GM23338 (cell line): ENCODE results near the gene L3MBTL4. TPM values are rescaled to one million over a fixed set of nuclear protein-coding genes. Genes with fewer than 3 reads are reported as not detected.

ENCODE experiments used
- ATAC-seq: fragments of 200-7000 bp; cut with Tn5 transposase; 3 replicates; pipeline ENCODE4 v1.9.1; 2020
- DNase-seq: peaks from one replicate; pipeline ENCODE4 v3.0.0-alpha.2; 2015; ENCODE audit warnings: low spot score
- H2AFZ ChIP-seq: fragments of 200-600 bp; sonication (generic); 2 replicates; pipeline ENCODE4 v1.8.0; 2016; ENCODE audit warnings: antibody characterized with exemption, mild to moderate bottlenecking, moderate library complexity
- H3F3A ChIP-seq: fragments of 200-600 bp; sonication (generic); replicated peaks from 2 replicates; pipeline ENCODE4 v1.8.0; 2017; ENCODE audit warnings: antibody characterized with exemption, mixed run types, low read depth
- H3K27ac ChIP-seq: fragments of 200-600 bp; sonication (generic); 2 replicates; pipeline ENCODE4 v1.6.1; 2016; ENCODE audit warnings: low read depth
- H3K27me3 ChIP-seq: fragments of 200-600 bp; sonication (generic); 2 replicates; pipeline ENCODE4 v1.8.0; 2016; ENCODE audit warnings: mild to moderate bottlenecking, mixed run types, moderate library complexity; ENCODE audit not compliant: insufficient read depth
- H3K36me3 ChIP-seq: fragments of 200-600 bp; sonication (generic); 2 replicates; pipeline ENCODE4 v1.8.0; 2016; ENCODE audit warnings: mild to moderate bottlenecking; ENCODE audit not compliant: insufficient read depth
- H3K4me1 ChIP-seq: fragments of 200-600 bp; sonication (generic); 2 replicates; pipeline ENCODE4 v1.8.0; 2016; ENCODE audit warnings: mild to moderate bottlenecking, moderate library complexity; ENCODE audit not compliant: insufficient read depth
- H3K4me2 ChIP-seq: fragments of 200-600 bp; sonication (generic); 2 replicates; pipeline ENCODE4 v1.7.1; 2017; ENCODE audit warnings: mixed run types
- H3K4me3 ChIP-seq: fragments of 200-600 bp; sonication (generic); 2 replicates; pipeline ENCODE4 v1.6.1; 2016; ENCODE audit warnings: mixed run types
- H3K79me2 ChIP-seq: fragments of 200-600 bp; sonication (generic); replicated peaks from 2 replicates; pipeline ENCODE4 v1.8.0; 2017; ENCODE audit warnings: mild to moderate bottlenecking; ENCODE audit not compliant: insufficient read depth
- H3K9me2 ChIP-seq: fragments of 200-600 bp; sonication (generic); 2 replicates; pipeline ENCODE4 v1.8.0; 2017; ENCODE audit not compliant: insufficient read depth
- H4K20me1 ChIP-seq: fragments of 200-600 bp; sonication (generic); replicated peaks from 2 replicates; pipeline ENCODE4 v1.8.0; 2017; ENCODE audit warnings: mild to moderate bottlenecking; ENCODE audit not compliant: insufficient read depth
- H3K27ac Mint-ChIP-seq: 2 replicates; pipeline ENCODE4 v1.8.0; 2020; ENCODE audit warnings: inconsistent platforms, mild to moderate bottlenecking, moderate library complexity, mixed read lengths
- H3K27me3 Mint-ChIP-seq: 3 replicates; pipeline ENCODE4 v1.8.0; 2022; ENCODE audit warnings: low read depth, mild to moderate bottlenecking, moderate library complexity, mixed read lengths, inconsistent platforms; ENCODE audit not compliant: insufficient read depth, poor library complexity
- H3K36me3 Mint-ChIP-seq: 3 replicates; pipeline ENCODE4 v1.8.0; 2021; ENCODE audit warnings: low read depth, mild to moderate bottlenecking, inconsistent platforms, moderate library complexity, mixed read lengths
- H3K4me1 Mint-ChIP-seq: 3 replicates; pipeline ENCODE4 v1.8.0; 2020; ENCODE audit warnings: mild to moderate bottlenecking, inconsistent platforms, mixed read lengths
- H3K4me3 Mint-ChIP-seq: 3 replicates; pipeline ENCODE4 v1.8.0; 2021; ENCODE audit warnings: moderate library complexity, mild to moderate bottlenecking, inconsistent platforms, mixed read lengths
- H3K9me3 Mint-ChIP-seq: 3 replicates; pipeline ENCODE4 v1.8.0; 2020; ENCODE audit warnings: moderate library complexity, mild to moderate bottlenecking, inconsistent platforms, mixed read lengths
- CREB1 ChIP-seq: fragments of 250-450 bp; sonication (Bioruptor Pico); IDR thresholded peaks from 2 replicates; pipeline ENCODE4 v1.5.0; 2020; ENCODE audit warnings: low read depth, mild to moderate bottlenecking, moderate library complexity
- EZH2 ChIP-seq: fragments of 200-600 bp; sonication (generic); IDR thresholded peaks from one replicate; pipeline ENCODE4 v1.8.0; 2017; ENCODE audit warnings: antibody characterized with exemption, mild to moderate bottlenecking, low read depth; ENCODE audit not compliant: unreplicated experiment
- EZH2phosphoT487 ChIP-seq: fragments of 200-600 bp; sonication (generic); IDR thresholded peaks from one replicate; pipeline ENCODE4 v1.8.1; 2018; ENCODE audit warnings: antibody characterized with exemption; ENCODE audit not compliant: unreplicated experiment
- NANOG ChIP-seq: IDR thresholded peaks from 2 replicates; pipeline ENCODE4 v1.6.1; 2016; ENCODE audit warnings: antibody characterized with exemption, borderline replicate concordance
- REST ChIP-seq: IDR thresholded peaks from one replicate; pipeline ENCODE4 v1.6.1; 2018; ENCODE audit warnings: antibody characterized with exemption; ENCODE audit not compliant: unreplicated experiment
- ZNF114 ChIP-seq: fragments of 250-450 bp; sonication (Bioruptor Pico); IDR thresholded peaks from 2 replicates; pipeline ENCODE4 v1.5.0; 2020; ENCODE audit warnings: mild to moderate bottlenecking, moderate library complexity
- polyA plus RNA-seq: library from polyadenylated mRNA; unstranded; fragments of >200 nt; fragmentation: Nextera tagmentation; extraction: Ambion mirVana; gene quantifications from 2 replicates; pipeline ENCODE4 v1.2.1, GENCODE V29; 2016
- total RNA-seq: library from RNA; depleted of rRNA; stranded (reverse); fragments of >200 nt; shearing (Covaris generic); gene quantifications from 2 replicates; pipeline ENCODE4 v1.2.3, GENCODE V29; 2014
- TF ChIP-seq, protein P1 (sequence below): IDR thresholded peaks from 2 replicates; pipeline ENCODE4 v1.6.1; 2016; ENCODE audit warnings: antibody characterized with exemption
- TF ChIP-seq, protein P2 (sequence below), 2 experiments: fragments of 200-600 bp in 1 of 2; sonication (generic) in 1 of 2; conservative IDR thresholded peaks; 2 replicates each; pipeline versions ENCODE4 v1.5.1 to v1.6.1; 2016 to 2017; ENCODE audit warnings: antibody characterized with exemption in 2 of 2, low read depth in 2 of 2, mild to moderate bottlenecking in 2 of 2, moderate library complexity in 1 of 2
- TF ChIP-seq, protein P3 (sequence below): fragments of 250-450 bp; sonication (Bioruptor Pico); IDR thresholded peaks from 2 replicates; pipeline ENCODE4 v1.5.0; 2020; ENCODE audit warnings: mild to moderate bottlenecking, moderate library complexity

The L3MBTL4 gene
- total and polyA plus RNA-seq, 2 experiments from 2014 or later: 0.48 to 2.8 TPM

- no peak for TF ChIP-seq REST
- TF ChIP-seq, protein P1, sequence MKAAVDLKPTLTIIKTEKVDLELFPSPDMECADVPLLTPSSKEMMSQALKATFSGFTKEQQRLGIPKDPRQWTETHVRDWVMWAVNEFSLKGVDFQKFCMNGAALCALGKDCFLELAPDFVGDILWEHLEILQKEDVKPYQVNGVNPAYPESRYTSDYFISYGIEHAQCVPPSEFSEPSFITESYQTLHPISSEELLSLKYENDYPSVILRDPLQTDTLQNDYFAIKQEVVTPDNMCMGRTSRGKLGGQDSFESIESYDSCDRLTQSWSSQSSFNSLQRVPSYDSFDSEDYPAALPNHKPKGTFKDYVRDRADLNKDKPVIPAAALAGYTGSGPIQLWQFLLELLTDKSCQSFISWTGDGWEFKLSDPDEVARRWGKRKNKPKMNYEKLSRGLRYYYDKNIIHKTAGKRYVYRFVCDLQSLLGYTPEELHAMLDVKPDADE: no peak
- no peak for TF ChIP-seq NANOG
- no peak for TF ChIP-seq CREB1 (CRISPR knock-in tag)
- TF ChIP-seq ZNF114 (CRISPR knock-in tag): no peak
- no peak for TF ChIP-seq EZH2
Observed at GRCh38 chr18:6079406-6079805, 335.3 kb downstream of the L3MBTL4 start (continued).

GRCh38 chr18:6078877-6079276 is 335.8 kb downstream of the L3MBTL4 start:
- no peaks in the 10 kb centered on the region; the same call in 1 of the 2 replicates for H3K9me2 ChIP-seq
- no peak overlapping the region for H3K4me2 ChIP-seq
- no peaks in the 10 kb centered on the region for H3F3A ChIP-seq
- H2AFZ ChIP-seq: no peak overlapping the region
- no peak for DNase-seq
- Mint-ChIP-seq H3K9me3 (no peaks in the 10 kb centered on the region), H3K36me3 (no peaks in the 10 kb centered on the region), H3K27ac (no peak overlapping the region), H3K4me3 (no peak overlapping the region), H3K27me3 (peaks cover 4% of the 10 kb centered on the region), H3K4me1 (no peaks in the 10 kb centered on the region)
- H4K20me1 ChIP-seq: peaks cover 3% of the 10 kb centered on the region; the same call in 1 of the 2 replicates
- H3K4me3 ChIP-seq: no peak overlapping the region
- no peak overlapping the region for H3K27ac ChIP-seq
- no peaks in the 10 kb centered on the region for H3K27me3 ChIP-seq
- H3K4me1 ChIP-seq: no peaks in the 10 kb centered on the region
- no peaks in the 10 kb centered on the region for H3K79me2 ChIP-seq
- no peaks in the 10 kb centered on the region for H3K36me3 ChIP-seq
- ATAC-seq: peak; percentile 54
- TF ChIP-seq, protein P1: no peak
- TF ChIP-seq, protein P2, sequence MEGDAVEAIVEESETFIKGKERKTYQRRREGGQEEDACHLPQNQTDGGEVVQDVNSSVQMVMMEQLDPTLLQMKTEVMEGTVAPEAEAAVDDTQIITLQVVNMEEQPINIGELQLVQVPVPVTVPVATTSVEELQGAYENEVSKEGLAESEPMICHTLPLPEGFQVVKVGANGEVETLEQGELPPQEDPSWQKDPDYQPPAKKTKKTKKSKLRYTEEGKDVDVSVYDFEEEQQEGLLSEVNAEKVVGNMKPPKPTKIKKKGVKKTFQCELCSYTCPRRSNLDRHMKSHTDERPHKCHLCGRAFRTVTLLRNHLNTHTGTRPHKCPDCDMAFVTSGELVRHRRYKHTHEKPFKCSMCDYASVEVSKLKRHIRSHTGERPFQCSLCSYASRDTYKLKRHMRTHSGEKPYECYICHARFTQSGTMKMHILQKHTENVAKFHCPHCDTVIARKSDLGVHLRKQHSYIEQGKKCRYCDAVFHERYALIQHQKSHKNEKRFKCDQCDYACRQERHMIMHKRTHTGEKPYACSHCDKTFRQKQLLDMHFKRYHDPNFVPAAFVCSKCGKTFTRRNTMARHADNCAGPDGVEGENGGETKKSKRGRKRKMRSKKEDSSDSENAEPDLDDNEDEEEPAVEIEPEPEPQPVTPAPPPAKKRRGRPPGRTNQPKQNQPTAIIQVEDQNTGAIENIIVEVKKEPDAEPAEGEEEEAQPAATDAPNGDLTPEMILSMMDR (conservative IDR thresholded peaks at IDR 0.05; ENCODE audit: low read depth in 2 of 2): no peak
- TF ChIP-seq, protein P3, sequence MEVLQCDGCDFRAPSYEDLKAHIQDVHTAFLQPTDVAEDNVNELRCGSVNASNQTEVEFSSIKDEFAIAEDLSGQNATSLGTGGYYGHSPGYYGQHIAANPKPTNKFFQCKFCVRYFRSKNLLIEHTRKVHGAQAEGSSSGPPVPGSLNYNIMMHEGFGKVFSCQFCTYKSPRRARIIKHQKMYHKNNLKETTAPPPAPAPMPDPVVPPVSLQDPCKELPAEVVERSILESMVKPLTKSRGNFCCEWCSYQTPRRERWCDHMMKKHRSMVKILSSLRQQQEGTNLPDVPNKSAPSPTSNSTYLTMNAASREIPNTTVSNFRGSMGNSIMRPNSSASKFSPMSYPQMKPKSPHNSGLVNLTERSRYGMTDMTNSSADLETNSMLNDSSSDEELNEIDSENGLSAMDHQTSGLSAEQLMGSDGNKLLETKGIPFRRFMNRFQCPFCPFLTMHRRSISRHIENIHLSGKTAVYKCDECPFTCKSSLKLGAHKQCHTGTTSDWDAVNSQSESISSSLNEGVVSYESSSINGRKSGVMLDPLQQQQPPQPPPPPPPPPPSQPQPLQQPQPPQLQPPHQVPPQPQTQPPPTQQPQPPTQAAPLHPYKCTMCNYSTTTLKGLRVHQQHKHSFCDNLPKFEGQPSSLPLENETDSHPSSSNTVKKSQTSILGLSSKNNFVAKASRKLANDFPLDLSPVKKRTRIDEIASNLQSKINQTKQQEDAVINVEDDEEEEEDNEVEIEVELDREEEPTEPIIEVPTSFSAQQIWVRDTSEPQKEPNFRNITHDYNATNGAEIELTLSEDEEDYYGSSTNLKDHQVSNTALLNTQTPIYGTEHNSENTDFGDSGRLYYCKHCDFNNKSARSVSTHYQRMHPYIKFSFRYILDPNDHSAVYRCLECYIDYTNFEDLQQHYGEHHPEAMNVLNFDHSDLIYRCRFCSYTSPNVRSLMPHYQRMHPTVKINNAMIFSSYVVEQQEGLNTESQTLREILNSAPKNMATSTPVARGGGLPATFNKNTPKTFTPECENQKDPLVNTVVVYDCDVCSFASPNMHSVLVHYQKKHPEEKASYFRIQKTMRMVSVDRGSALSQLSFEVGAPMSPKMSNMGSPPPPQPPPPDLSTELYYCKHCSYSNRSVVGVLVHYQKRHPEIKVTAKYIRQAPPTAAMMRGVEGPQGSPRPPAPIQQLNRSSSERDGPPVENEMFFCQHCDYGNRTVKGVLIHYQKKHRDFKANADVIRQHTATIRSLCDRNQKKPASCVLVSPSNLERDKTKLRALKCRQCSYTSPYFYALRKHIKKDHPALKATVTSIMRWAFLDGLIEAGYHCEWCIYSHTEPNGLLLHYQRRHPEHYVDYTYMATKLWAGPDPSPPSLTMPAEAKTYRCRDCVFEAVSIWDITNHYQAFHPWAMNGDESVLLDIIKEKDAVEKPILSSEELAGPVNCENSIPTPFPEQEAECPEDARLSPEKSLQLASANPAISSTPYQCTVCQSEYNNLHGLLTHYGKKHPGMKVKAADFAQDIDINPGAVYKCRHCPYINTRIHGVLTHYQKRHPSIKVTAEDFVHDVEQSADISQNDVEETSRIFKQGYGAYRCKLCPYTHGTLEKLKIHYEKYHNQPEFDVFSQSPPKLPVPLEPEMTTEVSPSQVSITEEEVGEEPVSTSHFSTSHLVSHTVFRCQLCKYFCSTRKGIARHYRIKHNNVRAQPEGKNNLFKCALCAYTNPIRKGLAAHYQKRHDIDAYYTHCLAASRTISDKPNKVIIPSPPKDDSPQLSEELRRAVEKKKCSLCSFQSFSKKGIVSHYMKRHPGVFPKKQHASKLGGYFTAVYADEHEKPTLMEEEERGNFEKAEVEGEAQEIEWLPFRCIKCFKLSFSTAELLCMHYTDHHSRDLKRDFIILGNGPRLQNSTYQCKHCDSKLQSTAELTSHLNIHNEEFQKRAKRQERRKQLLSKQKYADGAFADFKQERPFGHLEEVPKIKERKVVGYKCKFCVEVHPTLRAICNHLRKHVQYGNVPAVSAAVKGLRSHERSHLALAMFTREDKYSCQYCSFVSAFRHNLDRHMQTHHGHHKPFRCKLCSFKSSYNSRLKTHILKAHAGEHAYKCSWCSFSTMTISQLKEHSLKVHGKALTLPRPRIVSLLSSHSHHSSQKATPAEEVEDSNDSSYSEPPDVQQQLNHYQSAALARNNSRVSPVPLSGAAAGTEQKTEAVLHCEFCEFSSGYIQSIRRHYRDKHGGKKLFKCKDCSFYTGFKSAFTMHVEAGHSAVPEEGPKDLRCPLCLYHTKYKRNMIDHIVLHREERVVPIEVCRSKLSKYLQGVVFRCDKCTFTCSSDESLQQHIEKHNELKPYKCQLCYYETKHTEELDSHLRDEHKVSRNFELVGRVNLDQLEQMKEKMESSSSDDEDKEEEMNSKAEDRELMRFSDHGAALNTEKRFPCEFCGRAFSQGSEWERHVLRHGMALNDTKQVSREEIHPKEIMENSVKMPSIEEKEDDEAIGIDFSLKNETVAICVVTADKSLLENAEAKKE (CRISPR knock-in tag): no peak
- no peak for TF ChIP-seq EZH2phosphoT487
